NCI-H2029 treated with DMSO at 0.1 percent for 48 hours (cell line): ENCODE measurements around the gene TENM4.
"Not testable (repeated sequence)": the region's sequence is repeated elsewhere in the genome, so short reads cannot be mapped to it uniquely, and the experiment has no call there.

Source experiments
- DNase-seq: peaks from one replicate; lab custom pipeline; 2025; lab: John Stamatoyannopoulos, UW

The TENM4 gene

DNA sequence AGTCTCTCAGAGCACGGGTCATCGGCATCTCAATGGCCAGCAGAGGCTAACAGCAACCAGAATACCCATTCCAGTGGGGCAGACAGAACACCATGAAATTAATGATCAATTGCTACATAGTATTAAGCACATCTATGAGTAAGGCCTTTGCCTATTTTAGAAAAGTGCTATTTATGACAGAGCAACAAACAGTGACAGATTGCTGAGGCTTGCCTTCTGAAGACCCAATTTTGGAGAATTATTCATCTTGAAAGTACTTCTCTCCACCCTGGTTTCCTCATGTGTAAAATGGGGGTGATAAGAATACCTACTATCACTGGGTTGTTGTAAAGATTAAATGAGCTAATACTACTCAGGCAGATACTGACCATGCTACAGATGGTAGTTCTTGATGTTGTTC, 232.7 kb downstream of the TENM4 start:
- DNase-seq = no peak

DNA sequence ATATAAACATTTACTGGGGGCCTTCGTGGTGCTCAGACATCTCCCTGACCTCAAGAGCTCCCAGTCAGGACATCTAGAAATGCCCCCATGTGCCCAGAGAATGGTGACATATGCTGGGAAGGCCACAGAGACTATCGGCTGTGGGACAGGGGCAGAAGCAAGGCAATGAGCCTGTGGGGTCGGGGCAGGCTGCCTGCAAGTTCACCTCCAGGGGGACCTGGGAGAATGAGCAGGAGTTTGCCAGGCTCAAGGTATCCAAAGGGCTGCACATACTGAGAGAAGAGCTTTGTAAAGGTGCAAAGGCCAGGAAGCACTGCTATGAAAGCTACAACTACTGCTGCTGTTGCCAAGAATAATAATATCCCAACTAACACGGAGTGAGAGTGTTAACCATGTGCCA, 233.9 kb downstream of the TENM4 start:
- DNase-seq = no peak

DNA sequence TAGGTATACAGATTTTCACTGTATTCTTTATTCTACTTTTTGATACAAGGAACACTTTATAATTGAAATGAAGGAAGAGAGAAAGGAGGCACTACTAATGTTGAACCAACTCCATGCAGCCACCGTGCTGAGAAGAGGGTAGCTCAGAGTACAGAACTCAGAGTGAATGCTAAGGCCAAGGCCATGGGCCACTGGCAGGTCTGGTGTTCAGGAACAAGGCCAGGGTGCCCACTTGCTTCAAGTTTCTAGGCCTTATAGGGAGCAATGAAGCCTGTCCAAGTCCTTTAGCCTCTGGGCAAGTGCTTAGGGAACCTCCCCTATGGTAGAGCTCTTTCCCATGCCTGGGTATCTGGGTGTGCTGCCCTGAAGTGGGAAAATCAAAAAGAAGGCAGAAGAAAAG, 235.0 kb downstream of the TENM4 start:
- no peak for DNase-seq

DNA sequence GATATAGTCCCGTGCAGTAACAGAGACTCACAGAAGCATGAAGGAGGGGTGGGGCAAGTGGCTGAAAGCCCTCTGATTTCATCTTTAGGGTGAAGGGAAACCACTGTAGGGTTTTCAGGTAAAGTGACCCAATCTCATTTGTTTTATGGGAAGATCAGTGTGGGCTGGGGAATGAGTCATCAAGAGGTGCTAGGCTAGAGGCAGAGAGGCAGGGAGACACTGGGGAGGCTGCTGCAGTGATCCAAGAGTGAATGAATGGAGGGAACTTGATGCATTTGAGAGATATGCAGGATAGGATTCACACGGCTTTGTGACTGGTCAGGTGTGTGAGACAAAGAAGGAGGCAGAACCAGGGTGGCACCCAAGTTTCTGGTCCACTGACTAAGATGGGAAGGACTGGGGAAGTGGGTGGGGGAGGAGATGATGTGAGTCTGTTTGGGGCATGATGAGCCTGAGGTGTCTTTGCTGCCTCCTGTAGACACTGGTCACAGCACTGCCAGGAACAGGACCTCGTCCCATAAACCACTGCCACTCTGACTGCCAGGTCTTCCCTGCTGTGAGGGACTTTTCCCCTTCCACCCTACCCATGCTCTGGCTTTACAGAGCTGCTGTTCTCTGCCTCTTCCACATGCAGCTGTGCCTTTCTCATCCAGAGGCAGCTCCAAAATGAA, 239.0 kb downstream of the TENM4 start:
- no peak for DNase-seq

DNA sequence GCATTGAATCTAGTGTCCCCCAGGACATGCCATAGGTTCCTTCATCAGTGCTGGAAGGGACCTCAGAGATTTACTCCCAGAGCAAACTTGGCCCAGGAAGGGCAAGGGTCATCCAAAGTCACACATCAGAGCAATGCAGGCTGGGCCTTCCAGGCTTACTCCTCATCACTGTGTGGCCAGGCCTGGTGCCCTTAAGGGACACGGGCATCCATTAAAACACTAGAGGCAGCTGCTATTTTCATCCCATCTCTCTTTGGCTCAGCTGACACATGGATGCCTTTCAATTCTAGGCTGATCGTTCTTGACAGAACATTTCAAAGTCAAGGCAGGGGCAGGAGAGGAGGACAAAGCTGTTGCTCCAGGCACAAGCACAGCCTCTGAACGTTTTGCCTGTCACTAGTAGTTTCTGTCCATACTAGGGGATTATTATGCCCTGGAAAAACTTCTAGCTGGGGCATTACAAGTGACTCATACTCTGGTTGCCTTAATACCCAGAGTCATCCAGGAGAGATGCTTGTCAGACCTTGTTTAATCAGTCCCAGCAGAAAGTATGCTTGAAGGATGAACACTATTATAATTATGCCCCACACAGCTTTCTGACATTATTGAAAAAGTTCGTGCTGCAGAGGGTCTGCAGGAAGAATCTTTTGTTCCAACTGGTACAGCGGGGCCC, 240.3 kb downstream of the TENM4 start:
- DNase-seq = no peak

DNA sequence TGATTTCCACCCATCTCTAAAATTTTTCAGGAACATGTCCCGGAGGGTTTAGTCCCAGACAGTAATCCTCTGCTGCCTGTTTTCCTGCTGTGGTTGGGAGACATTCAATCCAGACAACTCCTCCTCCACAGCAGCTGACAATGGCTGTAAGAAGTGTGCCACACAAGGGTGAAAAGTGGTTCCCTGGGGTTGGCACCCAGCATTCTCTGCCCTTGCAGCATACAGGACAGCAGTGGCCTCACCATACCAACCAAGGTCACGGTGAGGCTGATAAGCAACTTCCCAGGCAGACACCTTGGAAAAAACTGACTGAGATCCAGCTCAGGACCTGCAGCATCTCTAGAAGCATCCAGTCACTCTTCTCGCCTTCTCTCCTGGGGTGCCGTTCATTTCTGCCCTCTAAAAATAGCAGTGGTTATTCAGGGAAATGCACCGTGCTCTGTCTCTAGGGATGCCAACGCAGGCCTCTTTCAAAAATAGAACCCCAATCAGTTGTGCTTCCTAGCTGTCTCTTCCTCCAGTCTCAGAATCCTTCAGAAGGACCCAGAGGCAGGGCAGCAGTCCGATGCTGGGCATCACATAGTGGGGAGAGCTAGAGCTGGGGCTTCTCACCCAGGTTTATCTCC, 241.0 kb downstream of the TENM4 start:
- DNase-seq = no peak

DNA sequence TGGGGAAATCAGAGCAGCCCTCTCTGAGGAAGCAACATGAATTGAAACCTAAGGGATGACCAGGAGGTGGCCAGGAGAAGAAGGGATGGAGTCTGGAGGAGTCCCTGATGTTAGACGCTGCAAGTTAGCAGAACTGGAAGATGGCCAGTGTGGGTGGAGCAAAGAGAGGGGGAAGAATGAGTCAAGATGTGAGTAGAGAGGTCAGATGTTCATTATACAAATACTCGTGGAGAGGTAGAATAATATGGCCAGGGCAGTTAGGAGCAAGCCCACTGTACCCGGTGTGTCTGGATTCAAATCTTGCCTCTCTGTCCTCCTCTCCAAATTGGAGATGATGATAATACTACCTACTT, 242.0 kb downstream of the TENM4 start:
- DNase-seq = no peak

DNA sequence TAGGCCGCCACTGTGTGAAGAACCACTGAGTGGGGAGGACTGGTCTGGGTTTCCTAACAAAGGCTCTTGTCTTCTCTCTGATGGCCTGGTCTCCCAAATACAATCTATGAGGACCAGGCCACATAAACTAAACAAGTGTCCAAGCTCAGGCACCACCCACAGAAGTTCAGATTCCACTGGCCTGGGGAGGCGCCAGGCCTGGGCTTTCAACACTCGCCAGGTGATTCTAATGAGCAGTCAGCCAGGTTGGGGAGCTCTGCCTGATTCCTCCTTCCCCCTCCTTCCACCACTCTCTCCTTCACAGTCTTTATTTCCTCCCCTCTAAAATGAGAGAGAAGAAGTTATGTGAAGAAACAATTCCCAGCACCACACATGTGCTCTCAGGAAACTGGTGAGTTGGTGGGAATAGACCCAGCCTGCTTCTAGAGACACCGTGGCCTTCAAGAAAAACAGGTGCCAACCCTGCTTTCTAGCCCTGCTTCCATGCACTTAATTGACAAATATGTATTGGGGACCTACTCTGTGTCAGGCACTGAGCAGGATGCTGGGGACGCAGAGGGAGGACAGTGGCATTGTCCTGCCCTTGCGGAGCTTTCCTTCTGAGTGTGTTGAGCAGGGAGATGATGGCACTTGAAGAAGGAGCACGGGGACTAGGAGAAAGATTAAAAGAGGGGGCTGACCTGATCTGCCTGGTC, 242.5 kb downstream of the TENM4 start:
- no peak for DNase-seq

- DNase-seq = no peak
Observed at GRCh38 chr11:79196950-79197349, 243.9 kb downstream of the TENM4 start.

- DNase-seq = no peak
Observed at GRCh38 chr11:79195209-79195608, 245.6 kb downstream of the TENM4 start.

GRCh38 chr11:79193663-79194310, 247.0 kb downstream of the TENM4 start:
- DNase-seq = no peak

DNA sequence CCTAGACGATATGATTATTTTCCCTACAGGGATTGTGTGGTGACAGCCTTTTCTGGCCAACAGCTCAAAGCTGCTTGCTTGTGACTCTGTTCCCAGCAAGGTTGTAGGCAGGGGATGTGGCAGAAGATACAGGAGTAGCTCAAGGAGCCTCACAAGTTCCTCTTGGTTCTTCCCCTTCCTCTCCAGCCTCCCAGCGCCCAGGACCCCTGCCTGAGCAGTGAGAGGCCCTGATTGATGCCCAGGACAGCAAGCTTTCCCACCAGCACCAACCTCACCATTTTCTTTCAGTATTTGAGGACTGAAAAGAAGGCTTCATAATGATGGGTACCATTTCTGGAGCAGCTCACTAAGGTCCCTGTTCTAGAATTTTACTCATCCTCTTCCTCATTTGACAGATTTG, 248.0 kb downstream of the TENM4 start:
- no peak for DNase-seq

DNA sequence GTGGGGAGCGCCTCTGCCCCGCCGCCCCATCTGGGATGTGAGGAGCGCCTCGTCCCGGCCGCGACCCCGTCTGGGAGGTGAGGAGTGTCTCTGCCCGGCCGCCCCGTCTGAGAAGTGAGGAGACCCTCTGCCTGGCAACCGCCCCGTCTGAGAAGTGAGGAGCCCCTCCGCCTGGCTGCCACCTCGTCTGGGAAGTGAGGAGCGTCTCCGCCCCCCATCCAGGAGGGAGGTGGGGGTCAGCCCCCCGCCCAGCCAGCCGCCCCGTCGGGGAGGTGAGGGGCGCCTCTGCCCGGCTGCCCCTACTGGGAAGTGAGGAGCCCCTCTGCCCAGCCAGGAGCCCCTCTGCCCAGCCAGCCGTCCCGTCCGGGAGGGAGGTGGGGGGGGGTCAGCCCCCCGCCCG, 249.1 kb downstream of the TENM4 start:
- DNase-seq = not testable (repeated sequence)

GRCh38 chr11:79190553-79190952, 250.3 kb downstream of the TENM4 start:
- not testable (repeated sequence) for DNase-seq

GRCh38 chr11:79189601-79190000, 251.2 kb downstream of the TENM4 start:
- DNase-seq = peak; percentile 97

DNA sequence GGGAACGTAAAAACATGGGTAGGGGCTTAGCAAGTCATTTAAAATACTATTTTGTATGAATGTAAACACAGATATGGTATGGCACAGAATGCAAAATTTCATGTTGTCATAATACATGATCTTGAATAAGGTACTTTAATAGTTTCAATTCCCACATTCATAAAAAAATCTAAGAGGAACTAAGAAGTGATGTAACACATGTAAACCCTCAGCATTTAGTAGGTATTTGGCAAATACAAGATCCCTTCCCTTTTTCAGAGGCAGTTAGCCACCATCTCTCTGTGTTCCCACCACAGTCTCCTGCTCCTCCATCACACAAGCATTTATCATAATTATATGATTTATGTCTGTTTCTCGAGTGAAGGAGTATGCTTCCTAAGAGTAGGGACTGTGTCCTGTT, 251.8 kb downstream of the TENM4 start:
- no peak for DNase-seq

DNA sequence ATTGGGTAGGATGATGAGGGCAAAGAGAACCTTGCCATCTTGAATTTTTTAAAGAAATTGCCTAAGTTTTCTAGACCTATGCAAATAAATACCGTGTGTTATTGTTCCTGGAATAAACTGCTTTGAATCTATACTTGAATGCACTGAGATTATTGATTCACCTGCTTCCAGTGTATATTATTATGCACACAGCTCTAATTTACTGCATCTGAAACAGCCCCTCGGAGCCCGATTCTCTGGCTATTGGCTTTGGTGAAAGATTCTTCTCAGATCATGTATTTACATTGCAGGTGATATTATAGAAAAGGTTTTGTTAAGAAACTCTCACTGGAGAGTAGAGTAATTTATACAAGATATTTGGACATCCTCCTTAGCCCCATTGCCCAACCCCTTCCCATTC, 254.2 kb downstream of the TENM4 start:
- no peak for DNase-seq

DNA sequence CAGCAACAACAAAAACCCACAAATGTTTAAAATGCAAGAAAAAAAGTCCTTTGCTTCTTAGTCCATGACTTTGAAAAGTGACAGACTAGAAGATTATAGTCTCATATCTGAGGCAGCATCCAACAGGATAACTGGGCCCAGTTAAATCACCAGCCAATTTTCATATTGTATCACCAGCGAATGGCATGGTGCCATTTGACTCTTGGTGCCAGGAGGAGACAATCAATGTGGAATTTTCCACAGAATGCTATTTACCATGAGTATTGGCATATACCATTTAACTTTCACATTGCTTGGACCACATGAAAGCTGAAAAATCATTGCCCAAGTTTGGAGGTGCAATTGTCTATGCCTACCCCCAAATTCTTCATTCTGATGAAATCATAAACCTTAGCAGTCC, 255.5 kb downstream of the TENM4 start:
- no peak for DNase-seq

GRCh38 chr11:79184285-79184684, 256.5 kb downstream of the TENM4 start:
- no peak for DNase-seq

GRCh38 chr11:79182794-79183193, 258.0 kb downstream of the TENM4 start:
- DNase-seq = no peak

- no peak for DNase-seq
Observed at GRCh38 chr11:79179087-79179486, 261.7 kb downstream of the TENM4 start.
